ENCODE results near the gene MYH7B.

The MYH7B gene

DNA sequence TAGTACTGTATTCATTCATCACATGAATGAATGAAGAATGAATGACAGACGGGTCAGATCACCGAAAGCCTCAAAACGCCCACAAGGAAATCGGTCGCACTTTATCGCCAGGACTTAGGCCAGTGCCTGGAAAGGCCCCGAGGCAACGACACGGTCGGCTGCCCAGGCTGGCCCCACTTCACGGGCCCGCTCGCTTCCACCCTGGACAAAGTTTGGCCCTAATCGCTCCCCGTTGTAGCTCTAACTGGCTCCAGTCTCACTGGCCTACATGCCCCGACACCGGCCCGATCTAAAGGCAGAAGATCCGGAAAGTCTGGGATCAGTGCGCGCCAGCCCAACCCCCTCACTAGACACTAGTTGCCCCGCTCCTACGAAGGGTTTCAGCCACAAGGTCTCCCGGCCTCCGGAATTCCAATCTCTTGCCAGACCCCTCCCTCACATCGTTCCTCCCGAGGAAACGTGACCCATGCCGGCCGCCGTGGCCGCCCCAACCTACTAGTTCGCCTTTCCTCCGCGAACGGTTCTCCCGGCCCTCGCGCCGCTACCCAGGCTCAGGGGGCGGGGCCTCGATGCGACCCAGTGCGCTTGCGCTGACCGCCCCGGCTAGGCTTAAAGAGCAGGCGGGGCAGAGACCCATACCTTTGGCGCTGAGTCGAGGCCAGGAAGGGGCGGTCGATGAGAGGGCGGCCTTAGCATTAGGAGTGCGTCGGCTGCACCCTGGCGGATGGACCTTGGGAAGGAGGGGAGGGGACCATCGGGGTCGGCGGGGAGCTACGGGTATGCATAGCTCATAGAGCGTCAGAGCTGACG lies at the start of gene MYH7B, which contains the start of gene GSS:
Gene MYH7B, plus strand, starts transcription at position 638 of the 810 bp plus-strand sequence. CDS start 22,138 bp downstream, outside the sequence.
Gene GSS, minus strand, starts transcription at position 576 of the 810 bp plus-strand sequence. CDS start 3,954 bp downstream, outside the sequence.
- peak; percentile 93 for DNase-seq

DNA sequence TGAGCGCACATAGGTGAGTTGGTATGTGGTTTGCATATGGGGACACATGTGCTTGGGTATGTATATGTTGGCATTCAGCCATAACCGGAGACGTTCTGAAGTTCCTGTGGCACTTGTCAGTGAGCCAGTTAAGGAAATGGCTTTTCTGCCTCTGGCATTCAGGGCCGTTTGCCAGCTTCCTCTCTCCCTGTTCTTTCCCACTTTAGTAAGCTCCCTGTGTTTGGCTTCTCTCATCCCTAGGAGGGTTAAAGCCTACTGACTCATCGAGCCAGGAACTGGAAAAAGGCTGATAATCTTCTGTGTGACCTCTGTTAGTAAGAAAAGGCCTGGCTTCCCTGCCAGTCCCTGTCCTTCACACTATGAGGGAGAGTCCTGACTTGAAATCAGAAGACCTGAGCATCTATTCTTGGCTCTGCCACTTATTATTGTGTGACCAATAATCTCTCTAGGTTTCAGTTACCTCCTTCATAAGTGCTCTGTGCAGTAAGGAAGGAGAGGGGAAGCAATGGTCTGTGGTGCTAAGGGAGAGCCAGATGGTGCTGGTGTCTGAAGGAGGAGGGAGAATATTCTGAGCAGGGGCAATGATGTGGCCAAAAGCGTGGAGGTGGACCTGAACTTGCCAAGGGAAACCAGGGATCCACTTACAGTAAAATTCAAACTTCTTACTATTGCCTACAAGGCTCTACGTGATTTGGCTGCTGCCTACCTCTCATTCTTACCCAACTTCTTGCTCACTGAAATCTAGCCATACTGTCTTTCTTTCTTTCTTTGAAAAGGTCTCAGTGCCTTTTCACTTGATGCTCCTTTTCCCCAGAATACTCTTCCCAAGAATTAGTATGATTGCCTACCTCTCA lies 47.8 kb upstream of the MYH7B start:
- DNase-seq, result no peak

GRCh38 chr20:34915131-34915530 lies 40.5 kb upstream of the MYH7B start:
- no peak for DNase-seq

DNA sequence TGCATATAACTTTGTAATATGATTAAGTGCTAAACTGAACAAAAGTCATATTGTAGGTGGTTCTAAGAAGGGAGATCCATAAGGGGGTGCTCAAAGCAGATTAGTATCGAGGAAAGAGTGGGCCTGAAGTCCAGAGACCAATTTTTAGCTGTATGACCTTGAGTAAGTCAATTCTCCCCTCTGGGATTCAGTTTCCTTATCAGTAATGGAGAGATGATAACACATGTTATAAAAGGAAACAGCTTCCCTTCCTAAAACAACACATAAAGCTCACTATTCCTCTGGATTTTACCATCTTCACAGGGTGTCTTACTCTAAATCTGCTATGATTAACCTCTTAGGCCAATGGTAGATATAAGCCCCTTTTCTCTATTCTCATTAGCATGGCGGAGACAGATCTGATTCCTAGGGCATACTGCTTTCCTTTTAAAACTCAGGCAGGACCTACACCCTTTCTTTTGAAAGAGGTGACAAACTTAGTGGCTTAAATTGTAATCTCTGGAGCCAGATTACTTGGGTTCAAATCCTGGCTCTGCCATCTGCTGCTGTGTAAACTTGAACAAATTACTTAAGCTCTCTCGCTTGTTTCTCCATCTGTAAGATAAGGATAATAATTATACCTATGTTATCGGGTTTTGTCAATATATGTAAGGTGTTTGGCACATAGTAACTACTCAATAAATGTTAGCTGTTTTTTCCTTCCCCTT lies 39.8 kb upstream of the MYH7B start:
- DNase-seq, result no peak

GRCh38 chr20:34916774-34917354 lies 38.8 kb upstream of the MYH7B start:
- no peak for DNase-seq

DNA sequence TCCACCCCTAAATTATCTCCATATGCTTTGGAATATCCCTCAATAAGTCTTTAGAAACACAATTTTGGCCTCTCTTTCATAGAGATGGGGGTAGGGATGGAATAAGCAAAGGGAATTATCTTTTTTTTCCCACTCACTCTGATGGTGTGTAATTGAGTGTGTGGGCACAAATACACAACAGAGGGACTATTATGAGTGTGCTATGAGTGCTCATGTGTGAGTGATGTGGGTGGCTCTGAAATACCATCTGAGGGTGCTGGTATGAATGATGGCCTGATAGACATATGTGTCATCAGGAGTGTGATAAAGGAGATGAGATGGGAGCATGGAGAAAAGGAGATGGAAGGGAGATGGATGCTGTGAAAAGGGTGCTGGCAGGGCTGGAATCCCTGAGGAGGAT lies 35.6 kb upstream of the MYH7B start:
- DNase-seq, result no peak

- DNase-seq, result no peak
Observed at GRCh38 chr20:34921436-34921835, 34.2 kb upstream of the MYH7B start.

DNA sequence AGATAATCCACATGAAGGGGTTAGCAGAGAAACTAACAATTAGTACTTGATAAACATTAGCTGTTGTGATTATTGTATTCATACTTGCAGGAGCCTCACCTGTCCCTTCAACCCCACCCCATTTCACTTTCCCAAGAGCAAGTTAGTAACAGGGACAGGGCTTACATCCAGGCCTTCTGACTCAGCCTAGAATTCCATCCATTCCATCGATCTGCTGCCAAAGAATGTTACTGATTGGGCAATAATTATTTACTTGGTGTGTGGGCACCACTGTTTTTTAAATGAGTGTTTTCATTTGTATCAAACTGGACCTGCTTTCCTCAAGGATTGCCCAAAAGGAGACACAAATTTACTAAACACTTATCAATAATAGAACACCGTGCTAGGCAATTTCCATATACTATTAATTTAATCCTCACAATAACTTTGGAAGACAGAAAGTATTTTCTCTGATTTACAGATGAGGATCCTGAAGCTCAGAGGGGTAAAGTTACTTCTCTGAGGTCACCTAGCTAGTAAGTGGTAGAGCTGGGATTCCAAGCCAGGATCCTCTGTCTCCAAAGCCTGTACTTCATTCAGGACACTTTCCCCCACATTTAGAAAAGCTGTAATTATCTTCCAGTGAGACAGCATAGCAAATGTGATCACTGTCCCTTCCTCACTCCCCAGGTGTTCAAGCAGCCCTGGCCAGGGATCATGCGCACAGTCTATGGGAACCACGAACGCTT lies 32.9 kb upstream of the MYH7B start:
- DNase-seq, result no peak

- no peak for DNase-seq
Observed at GRCh38 chr20:34923414-34923813, 32.3 kb upstream of the MYH7B start.

GRCh38 chr20:34925341-34925740 lies 30.3 kb upstream of the MYH7B start:
- no peak for DNase-seq

- DNase-seq, result no peak
Observed at GRCh38 chr20:34925981-34926380, 29.7 kb upstream of the MYH7B start.

- no peak for DNase-seq
Observed at GRCh38 chr20:34926581-34926980, 29.1 kb upstream of the MYH7B start.

- DNase-seq, result no peak
Observed at GRCh38 chr20:34927736-34928135, 27.9 kb upstream of the MYH7B start.

GRCh38 chr20:34928411-34928810 lies 27.3 kb upstream of the MYH7B start:
- DNase-seq, result no peak

GRCh38 chr20:34931771-34932170 lies 23.9 kb upstream of the MYH7B start:
- no peak for DNase-seq

- no peak for DNase-seq
Observed at GRCh38 chr20:34938466-34939163, 17.1 kb upstream of the MYH7B start.

DNA sequence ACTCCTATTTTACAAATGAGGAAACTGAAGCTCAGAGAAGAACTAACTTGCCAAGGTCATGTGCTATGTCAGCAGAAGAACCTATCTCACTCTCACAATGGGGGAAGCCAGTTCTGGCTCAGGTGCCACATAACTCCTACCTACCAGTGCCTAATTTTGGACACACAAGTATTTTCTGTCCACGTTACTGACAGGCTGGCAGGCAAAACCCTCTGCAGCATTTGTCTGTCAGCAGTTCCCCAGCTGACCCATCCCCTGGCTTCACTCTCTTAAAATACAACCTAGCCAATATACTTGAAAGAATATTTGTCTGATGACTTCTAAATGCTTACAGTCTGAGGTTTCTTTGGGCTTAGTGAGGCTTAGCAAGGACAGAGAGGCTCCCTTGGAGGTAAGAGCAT lies 15.6 kb upstream of the MYH7B start:
- DNase-seq, result no peak

- no peak for DNase-seq
Observed at GRCh38 chr20:34941226-34941625, 14.4 kb upstream of the MYH7B start.

DNA sequence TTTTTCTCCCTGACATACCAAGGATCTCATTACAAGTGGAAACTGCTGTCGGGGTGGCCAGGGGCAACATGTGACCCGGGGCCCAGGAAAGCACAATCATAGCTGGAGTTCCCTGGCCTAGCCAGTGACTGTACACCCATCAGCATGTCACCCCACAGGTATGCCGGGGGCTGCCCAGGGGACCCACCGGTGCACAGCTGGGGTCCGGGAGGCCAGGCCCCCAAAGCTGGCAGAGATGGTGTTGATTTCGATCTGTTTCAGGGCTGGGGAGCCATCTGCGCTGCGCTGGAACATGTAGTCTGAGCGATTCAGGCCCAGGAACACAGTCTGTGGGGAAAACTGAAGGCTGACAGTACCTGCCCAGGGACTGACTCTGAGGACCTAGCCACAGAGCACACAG lies 13.4 kb upstream of the MYH7B start:
- no peak for DNase-seq

DNA sequence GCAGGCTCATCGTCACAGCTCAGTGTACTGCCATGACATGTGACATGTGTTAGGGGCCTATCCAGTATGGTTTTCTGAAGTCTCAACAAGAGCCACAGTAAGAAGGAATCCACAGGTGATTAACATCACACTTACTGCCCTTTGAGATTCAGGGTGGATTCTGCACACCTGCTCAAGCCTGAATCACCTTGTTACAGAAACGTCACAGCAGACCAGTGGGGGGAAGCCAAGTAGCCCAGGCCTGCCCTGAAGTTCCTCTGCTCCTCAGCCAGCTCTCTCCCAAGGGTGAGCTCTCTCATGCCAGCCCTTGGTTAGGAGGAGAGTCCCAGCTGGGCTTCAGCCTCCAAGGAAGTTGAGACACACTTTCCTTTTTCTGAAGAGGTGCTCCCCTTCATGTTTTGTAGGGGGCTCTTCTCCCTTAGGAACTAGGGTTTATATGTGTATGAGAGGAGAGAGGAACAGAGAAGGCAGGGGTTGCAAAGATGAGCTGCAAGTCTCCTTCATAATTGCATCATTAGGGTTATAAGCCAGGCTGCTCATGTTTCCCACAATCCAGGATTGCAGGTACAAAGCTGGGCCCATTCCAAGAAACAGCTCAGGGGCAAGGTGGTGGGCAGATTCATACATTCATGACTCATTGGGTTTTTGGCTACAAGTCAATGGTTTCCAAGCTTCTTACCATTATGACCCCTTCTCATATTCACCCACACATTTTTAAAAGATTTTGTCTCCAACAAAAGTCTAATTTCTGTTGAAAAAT lies 11.7 kb upstream of the MYH7B start:
- DNase-seq, result no peak
